ENCODE measurements around the gene TIMP3. TPM values are rescaled to one million over a fixed set of nuclear protein-coding genes. Genes with fewer than 3 reads are reported as not detected.

Gene TIMP3
- total RNA-seq, 1 experiment from 2014 or later, result 14.1 TPM

DNA sequence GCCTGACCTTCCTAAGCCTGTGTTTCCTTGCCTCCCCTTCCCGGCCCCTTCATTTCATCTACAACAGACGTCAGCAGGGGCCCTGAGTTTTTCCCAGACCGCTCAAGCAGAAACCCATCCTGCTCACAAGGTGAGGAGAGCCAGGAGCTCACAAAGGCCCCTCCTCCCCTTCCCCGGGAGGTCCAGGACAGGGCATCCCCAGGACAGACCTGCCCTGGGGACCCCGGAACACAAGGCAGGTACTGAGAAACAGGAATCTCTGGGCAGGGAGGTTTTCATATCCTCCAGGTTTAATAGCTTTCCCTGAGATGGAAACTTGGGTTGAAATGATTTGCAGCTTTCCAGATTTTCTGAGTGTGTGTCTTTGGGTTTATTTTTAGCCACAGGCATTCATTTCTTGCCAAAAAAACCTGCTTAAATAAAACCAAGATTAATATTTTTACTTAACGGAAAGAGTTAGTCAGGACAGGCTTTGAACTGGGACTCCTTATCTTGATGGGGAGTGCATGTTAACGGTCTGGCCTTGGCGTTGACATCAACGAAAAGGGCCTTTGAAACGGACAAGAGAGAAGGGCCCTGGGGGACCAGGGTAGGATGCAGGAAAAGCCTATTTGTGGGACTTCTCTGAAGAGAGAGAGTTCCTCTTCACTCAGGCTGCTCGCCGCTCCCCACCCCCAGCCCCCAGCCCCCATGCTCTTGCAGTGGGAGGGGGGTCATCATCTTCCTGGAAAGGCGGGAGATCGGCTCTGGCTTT, 38.5 kb downstream of the TIMP3 start:
- ChIA-PET CTCF (no interaction called here), POLR2A (ENCODE audit: low non-redundant PET) (no interaction called here)
- peaks cover 30% of the 10 kb centered on the region for H3K27me3 ChIP-seq (replicated peaks; ENCODE audit: insufficient read depth, low read depth, low read length, poor library complexity)
- no peaks in the 10 kb centered on the region for H3K9me3 ChIP-seq (ENCODE audit: low read depth, low read length, poor library complexity, severe bottlenecking)
- intact Hi-C loops (cut with micrococcal nuclease; ENCODE audit: unreplicated experiment), result no loop called here
- H3K36me3 ChIP-seq (ENCODE audit: insufficient read depth, low read length, poor library complexity, severe bottlenecking), result no peaks in the 10 kb centered on the region
- no peak for DNase-seq (ENCODE audit: low spot score)
- no peaks in the 10 kb centered on the region for H3K4me1 ChIP-seq (ENCODE audit: insufficient read depth, low read length, poor library complexity, severe bottlenecking)
- TF ChIP-seq, protein P1, sequence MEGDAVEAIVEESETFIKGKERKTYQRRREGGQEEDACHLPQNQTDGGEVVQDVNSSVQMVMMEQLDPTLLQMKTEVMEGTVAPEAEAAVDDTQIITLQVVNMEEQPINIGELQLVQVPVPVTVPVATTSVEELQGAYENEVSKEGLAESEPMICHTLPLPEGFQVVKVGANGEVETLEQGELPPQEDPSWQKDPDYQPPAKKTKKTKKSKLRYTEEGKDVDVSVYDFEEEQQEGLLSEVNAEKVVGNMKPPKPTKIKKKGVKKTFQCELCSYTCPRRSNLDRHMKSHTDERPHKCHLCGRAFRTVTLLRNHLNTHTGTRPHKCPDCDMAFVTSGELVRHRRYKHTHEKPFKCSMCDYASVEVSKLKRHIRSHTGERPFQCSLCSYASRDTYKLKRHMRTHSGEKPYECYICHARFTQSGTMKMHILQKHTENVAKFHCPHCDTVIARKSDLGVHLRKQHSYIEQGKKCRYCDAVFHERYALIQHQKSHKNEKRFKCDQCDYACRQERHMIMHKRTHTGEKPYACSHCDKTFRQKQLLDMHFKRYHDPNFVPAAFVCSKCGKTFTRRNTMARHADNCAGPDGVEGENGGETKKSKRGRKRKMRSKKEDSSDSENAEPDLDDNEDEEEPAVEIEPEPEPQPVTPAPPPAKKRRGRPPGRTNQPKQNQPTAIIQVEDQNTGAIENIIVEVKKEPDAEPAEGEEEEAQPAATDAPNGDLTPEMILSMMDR (conservative IDR thresholded peaks at IDR 0.05; ENCODE audit: low read depth, low read length), result no peak
- no peak for TF ChIP-seq EZH2 (IDR thresholded peaks at IDR 0.05; ENCODE audit: borderline replicate concordance, low read depth, low read length, poor library complexity, severe bottlenecking)
- H3K27ac ChIP-seq (ENCODE audit: low read depth, low read length, poor library complexity, severe bottlenecking), result no peak overlapping the region
- no peak overlapping the region for H3K4me3 ChIP-seq (ENCODE audit: low read depth, low read length, poor library complexity, severe bottlenecking)
- no TSS peak for BruUV-seq (replicated peaks)

DNA sequence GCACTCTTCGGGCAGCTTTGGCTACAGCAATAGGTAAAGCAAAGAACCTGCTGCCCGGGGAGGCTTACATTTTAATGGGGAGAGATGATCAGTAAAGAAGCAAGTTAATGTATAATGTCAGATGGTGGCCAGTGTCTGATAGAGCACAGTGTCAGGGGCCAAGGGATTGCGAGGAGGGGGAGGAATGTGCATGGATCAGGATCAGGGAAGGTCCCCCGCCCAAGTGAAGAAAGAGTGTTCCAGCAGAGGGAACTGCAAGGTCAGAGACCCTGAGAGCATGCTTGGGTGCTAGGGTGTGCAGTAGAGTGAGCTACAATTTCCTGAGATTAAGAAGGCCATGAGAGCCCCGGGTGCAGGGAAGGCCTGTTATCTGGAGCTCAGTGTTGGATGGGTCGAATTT, 39.7 kb downstream of the TIMP3 start:
- POLR2A ChIA-PET (ENCODE audit: low non-redundant PET), result no interaction called here
- CTCF ChIA-PET, result no interaction called here
- TF ChIP-seq EZH2 (IDR thresholded peaks at IDR 0.05; ENCODE audit: borderline replicate concordance, low read depth, low read length, poor library complexity, severe bottlenecking), result no peak
- TF ChIP-seq, protein P1 (conservative IDR thresholded peaks at IDR 0.05; ENCODE audit: low read depth, low read length), result no peak
- no TSS peak for BruUV-seq (replicated peaks)
- Histone ChIP-seq H3K4me3 (ENCODE audit: low read depth, low read length, poor library complexity, severe bottlenecking) (no peak overlapping the region), H3K27ac (ENCODE audit: low read depth, low read length, poor library complexity, severe bottlenecking) (no peak overlapping the region), H3K36me3 (ENCODE audit: insufficient read depth, low read length, poor library complexity, severe bottlenecking) (no peaks in the 10 kb centered on the region), H3K9me3 (ENCODE audit: low read depth, low read length, poor library complexity, severe bottlenecking) (no peaks in the 10 kb centered on the region), H3K27me3 (replicated peaks; ENCODE audit: insufficient read depth, low read depth, low read length, poor library complexity) (peaks cover 37% of the 10 kb centered on the region), H3K4me1 (ENCODE audit: insufficient read depth, low read length, poor library complexity, severe bottlenecking) (no peaks in the 10 kb centered on the region)
- DNase-seq (ENCODE audit: low spot score), result no peak
- intact Hi-C loops (cut with micrococcal nuclease; ENCODE audit: unreplicated experiment), result no loop called here

DNA sequence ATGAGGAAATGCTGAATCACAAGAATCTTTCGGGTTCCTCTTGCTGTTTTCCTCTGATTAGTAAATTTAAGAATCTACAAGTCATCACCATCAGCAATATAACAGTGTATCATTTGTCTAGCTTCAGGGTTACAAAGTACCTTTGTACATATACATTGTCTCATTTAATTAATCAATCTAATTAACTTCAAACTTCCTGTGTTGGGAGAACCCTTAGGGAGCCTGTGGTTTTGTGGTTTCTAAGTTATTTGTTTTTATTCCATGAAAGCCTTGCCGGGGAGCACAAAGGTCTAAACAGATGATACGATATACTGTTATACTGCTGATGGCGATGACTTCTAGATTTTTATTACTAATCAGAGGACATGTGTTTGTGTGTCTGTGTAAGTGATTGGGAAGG, 41.0 kb downstream of the TIMP3 start:
- DNase-seq (ENCODE audit: low spot score), result no peak
- no peaks in the 10 kb centered on the region for H3K36me3 ChIP-seq (ENCODE audit: insufficient read depth, low read length, poor library complexity, severe bottlenecking)

More for the DNA sequence above, 41.0 kb downstream of the TIMP3 start:
- no peaks in the 10 kb centered on the region for H3K4me1 ChIP-seq (ENCODE audit: insufficient read depth, low read length, poor library complexity, severe bottlenecking)
- H3K4me3 ChIP-seq (ENCODE audit: low read depth, low read length, poor library complexity, severe bottlenecking), result no peak overlapping the region
- peaks cover 46% of the 10 kb centered on the region for H3K27me3 ChIP-seq (replicated peaks; ENCODE audit: insufficient read depth, low read depth, low read length, poor library complexity)
- intact Hi-C loops (cut with micrococcal nuclease; ENCODE audit: unreplicated experiment), result no loop called here
- ChIA-PET CTCF (no interaction called here), POLR2A (ENCODE audit: low non-redundant PET) (no interaction called here)
- TF ChIP-seq, protein P1 (conservative IDR thresholded peaks at IDR 0.05; ENCODE audit: low read depth, low read length), result no peak
- no peak for TF ChIP-seq EZH2 (IDR thresholded peaks at IDR 0.05; ENCODE audit: borderline replicate concordance, low read depth, low read length, poor library complexity, severe bottlenecking)
- no TSS peak for BruUV-seq (replicated peaks)
- no peaks in the 10 kb centered on the region for H3K9me3 ChIP-seq (ENCODE audit: low read depth, low read length, poor library complexity, severe bottlenecking)
- no peak overlapping the region for H3K27ac ChIP-seq (ENCODE audit: low read depth, low read length, poor library complexity, severe bottlenecking)

Measured in A673 (cell line).